Measurements from ENCODE around the gene LKAAEAR1.

DNA sequence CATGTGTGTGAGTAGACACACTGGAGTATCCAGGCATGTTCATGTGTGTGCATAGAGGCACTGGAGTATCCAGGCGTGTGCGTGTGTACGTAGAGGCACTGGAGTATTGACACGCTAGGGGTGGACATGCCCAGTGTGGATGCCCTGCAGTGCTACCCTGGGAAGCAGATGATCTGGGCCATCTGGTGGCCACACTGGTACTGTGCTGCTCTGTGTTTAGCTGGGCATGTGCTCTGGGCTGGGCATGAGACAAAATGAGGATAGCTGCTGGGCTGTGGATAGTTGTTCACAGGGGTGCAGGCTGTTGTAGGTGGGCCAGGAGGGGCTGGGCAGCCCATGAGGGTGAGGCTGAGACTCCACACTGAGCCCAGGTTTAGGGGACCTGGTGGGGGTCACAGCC lies 47.2 kb upstream of the LKAAEAR1 start:
- no peak for TF ChIP-seq ETV6 (CRISPR knock-in tag; IDR thresholded peaks at IDR 0.05)
- TF ChIP-seq, protein P1, sequence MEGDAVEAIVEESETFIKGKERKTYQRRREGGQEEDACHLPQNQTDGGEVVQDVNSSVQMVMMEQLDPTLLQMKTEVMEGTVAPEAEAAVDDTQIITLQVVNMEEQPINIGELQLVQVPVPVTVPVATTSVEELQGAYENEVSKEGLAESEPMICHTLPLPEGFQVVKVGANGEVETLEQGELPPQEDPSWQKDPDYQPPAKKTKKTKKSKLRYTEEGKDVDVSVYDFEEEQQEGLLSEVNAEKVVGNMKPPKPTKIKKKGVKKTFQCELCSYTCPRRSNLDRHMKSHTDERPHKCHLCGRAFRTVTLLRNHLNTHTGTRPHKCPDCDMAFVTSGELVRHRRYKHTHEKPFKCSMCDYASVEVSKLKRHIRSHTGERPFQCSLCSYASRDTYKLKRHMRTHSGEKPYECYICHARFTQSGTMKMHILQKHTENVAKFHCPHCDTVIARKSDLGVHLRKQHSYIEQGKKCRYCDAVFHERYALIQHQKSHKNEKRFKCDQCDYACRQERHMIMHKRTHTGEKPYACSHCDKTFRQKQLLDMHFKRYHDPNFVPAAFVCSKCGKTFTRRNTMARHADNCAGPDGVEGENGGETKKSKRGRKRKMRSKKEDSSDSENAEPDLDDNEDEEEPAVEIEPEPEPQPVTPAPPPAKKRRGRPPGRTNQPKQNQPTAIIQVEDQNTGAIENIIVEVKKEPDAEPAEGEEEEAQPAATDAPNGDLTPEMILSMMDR (IDR thresholded peaks at IDR 0.05): no peak
- no peak for TF ChIP-seq ATF1 (CRISPR knock-in tag; IDR thresholded peaks at IDR 0.05)
- no peak for TF ChIP-seq ARID4B (CRISPR knock-in tag; IDR thresholded peaks at IDR 0.05; ENCODE audit: borderline replicate concordance)
- TF ChIP-seq NR2C2 (CRISPR knock-in tag; IDR thresholded peaks at IDR 0.05): no peak

Measured in WTC11 (cell line).